Nephron (organoid): ENCODE data around the gene DPF3.
A peak's percentile ranks its signal among the peaks of the same experiment; 100 is the strongest.

Experiments
- H3K27ac Mint-ChIP-seq, 3 experiments: 2 replicates each; pipeline ENCODE4 v1.8.0; 2020; ENCODE audit warnings: mixed read lengths in 3 of 3, mild to moderate bottlenecking in 2 of 3, moderate library complexity in 1 of 3
- H3K27me3 Mint-ChIP-seq: 2 replicates; pipeline ENCODE4 v1.8.0; 2021; ENCODE audit warnings: low read depth, mild to moderate bottlenecking, moderate library complexity, mixed read lengths
- H3K36me3 Mint-ChIP-seq: 2 replicates; pipeline ENCODE4 v1.8.0; 2020; ENCODE audit warnings: low read depth, mixed read lengths
- H3K4me1 Mint-ChIP-seq: 2 replicates; pipeline ENCODE4 v1.8.0; 2020; ENCODE audit warnings: mixed read lengths
- H3K4me3 Mint-ChIP-seq, 3 experiments: 2 replicates each; pipeline ENCODE4 v1.8.0; 2020; ENCODE audit warnings: mild to moderate bottlenecking in 3 of 3, mixed read lengths in 3 of 3, moderate library complexity in 2 of 3
- H3K9me3 Mint-ChIP-seq: 2 replicates; pipeline ENCODE4 v1.8.0; 2020; ENCODE audit warnings: mixed read lengths
- TF ChIP-seq, protein P1 (sequence below), 3 experiments: fragments of 200-600 bp; sonication (generic); IDR thresholded peaks; one replicate each; pipeline ENCODE4 v1.5.0; 2021; ENCODE audit warnings: antibody characterized with exemption in 3 of 3; ENCODE audit not compliant: unreplicated experiment in 3 of 3

The DPF3 gene

DNA sequence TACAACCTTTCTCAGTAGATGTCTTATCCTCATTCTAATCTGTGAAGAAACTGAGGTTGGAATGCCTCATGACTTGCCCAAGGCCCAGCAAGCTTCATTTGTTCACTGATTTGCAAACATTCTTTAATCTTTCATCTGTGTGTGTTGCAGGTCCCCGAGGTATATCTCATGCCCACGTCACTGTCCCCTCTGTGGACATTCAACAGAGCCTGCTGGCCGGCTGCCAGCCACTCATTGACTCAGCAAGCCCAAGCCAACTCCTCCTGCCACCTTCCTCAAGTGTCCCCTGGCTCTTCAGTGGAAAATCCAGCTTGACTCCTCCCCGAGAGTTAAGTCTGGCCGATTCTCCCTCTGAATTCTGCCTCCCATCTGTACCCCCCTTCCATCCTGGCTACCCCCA, 30.4 kb upstream of the DPF3 start:
- Mint-ChIP-seq H3K4me3 (peak overlapping the region in 2 of 3 experiments; percentile 8 to 15), H3K4me1 (no peaks in the 10 kb centered on the region), H3K27ac (no peak overlapping the region), H3K27me3 (peaks cover 11% of the 10 kb centered on the region), H3K9me3 (no peaks in the 10 kb centered on the region), H3K36me3 (no peaks in the 10 kb centered on the region)
- TF ChIP-seq, protein P1, sequence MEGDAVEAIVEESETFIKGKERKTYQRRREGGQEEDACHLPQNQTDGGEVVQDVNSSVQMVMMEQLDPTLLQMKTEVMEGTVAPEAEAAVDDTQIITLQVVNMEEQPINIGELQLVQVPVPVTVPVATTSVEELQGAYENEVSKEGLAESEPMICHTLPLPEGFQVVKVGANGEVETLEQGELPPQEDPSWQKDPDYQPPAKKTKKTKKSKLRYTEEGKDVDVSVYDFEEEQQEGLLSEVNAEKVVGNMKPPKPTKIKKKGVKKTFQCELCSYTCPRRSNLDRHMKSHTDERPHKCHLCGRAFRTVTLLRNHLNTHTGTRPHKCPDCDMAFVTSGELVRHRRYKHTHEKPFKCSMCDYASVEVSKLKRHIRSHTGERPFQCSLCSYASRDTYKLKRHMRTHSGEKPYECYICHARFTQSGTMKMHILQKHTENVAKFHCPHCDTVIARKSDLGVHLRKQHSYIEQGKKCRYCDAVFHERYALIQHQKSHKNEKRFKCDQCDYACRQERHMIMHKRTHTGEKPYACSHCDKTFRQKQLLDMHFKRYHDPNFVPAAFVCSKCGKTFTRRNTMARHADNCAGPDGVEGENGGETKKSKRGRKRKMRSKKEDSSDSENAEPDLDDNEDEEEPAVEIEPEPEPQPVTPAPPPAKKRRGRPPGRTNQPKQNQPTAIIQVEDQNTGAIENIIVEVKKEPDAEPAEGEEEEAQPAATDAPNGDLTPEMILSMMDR (IDR thresholded peaks at IDR 0.05; ENCODE audit: unreplicated experiment in 3 of 3) = no peak

DNA sequence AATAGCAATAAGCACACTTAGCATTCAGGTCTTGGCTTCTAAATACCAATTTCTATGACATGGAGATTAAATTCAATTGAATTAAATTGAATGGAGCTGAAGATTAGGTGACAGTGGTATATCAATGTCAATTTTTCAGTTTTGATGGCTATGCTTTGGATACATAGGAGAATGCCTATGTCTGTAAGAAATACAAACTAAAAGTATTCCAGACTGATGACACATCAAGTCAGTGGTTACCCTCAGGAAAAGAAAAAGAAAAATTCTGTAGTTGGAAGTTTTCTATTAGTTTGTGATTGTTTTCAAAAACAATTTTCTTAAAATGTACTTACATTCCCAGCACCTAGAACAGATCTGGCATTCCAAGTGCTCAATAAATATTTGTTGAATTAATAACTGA, 27.5 kb upstream of the DPF3 start:
- Mint-ChIP-seq H3K9me3 (no peaks in the 10 kb centered on the region), H3K36me3 (no peaks in the 10 kb centered on the region), H3K4me3 (no peak overlapping the region), H3K27me3 (peaks cover 11% of the 10 kb centered on the region), H3K27ac (no peak overlapping the region), H3K4me1 (peaks cover 15% of the 10 kb centered on the region)
- TF ChIP-seq, protein P1 (IDR thresholded peaks at IDR 0.05; ENCODE audit: unreplicated experiment in 3 of 3) = no peak

DNA sequence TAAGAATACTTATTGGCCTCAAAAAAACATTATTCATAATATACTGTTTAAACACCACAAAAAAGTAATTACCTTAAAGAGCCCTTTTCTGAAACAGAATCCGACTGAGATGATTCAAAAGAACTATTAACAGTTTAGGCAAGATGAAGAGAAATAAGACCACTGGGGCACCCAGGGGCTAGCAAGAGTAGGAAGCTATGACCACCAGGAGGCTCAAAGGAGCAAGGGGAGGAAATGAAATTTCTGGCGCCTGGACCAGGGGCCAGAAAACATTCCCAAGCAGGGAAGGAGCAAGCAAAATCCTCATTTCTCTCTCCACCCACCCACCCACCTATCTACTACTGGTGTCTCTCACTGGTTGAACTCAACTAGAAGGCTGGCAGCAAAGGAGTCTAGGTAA, 26.1 kb upstream of the DPF3 start:
- H3K36me3 Mint-ChIP-seq = no peaks in the 10 kb centered on the region
- H3K27me3 Mint-ChIP-seq = peaks cover 4% of the 10 kb centered on the region
- no peak overlapping the region for H3K4me3 Mint-ChIP-seq
- TF ChIP-seq, protein P1 (IDR thresholded peaks at IDR 0.05; ENCODE audit: unreplicated experiment in 3 of 3) = no peak
- no peak overlapping the region for H3K27ac Mint-ChIP-seq
- H3K4me1 Mint-ChIP-seq = peaks cover 15% of the 10 kb centered on the region
- H3K9me3 Mint-ChIP-seq = no peaks in the 10 kb centered on the region

DNA sequence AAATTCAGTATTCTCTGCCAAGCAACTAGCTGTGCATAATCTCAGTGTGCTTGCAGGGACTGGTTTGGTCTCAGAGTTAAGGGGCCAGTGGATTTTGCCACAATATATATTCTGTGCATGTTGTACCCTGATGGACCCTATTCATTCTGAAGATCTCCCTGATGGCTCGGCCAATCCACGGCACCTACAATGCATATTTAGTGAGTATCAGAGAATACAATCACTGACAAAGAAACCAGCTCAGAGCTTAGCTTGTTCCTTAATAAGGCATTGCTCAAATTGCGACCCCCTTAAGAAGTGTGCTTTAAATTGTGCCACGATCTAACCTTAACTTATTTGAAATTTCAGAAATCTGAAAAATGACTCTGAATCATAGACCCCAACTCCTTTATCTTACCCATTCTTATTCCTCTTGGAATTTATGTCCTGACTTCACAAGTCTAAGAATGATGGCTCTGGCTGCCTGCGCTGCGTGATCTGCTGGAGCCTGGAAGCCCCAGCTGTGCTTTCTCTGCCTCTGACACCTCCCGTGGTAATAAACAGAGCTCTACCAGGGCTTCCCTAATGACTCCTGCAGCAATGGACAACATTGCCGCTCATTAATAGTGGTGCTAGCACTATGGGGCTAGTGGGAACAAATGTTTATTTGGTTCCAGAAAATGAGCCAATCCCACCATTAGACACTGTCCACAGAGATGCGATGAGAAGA, 23.3 kb upstream of the DPF3 start:
- Mint-ChIP-seq H3K4me1 (peaks cover 15% of the 10 kb centered on the region), H3K4me3 (peak overlapping the region in 1 of 3 experiments; percentile 0), H3K27ac (peak overlapping the region in 2 of 3 experiments; percentile 19 to 76), H3K36me3 (no peaks in the 10 kb centered on the region), H3K9me3 (no peaks in the 10 kb centered on the region), H3K27me3 (peaks cover 4% of the 10 kb centered on the region)
- TF ChIP-seq, protein P1 (IDR thresholded peaks at IDR 0.05; ENCODE audit: unreplicated experiment in 3 of 3) = no peak

DNA sequence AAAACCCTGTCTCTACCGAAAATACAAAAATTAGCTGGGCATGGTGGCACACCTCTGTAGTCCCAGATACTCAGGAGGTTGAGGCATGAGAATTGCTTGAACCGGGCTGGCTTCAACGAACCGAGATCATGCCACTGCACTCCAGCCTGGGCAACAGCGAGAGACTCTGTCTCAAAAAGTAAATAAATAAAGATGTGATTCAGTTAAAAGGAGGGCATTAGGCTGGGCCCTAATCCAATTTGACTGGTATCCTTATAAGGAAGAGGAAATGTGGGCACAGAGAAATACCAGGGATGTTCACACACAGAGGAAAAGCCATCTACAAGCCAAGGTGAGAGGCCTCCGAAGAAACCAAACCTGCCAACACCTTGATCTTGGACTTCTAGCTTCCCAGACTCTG, 22.3 kb upstream of the DPF3 start:
- Mint-ChIP-seq H3K36me3 (no peaks in the 10 kb centered on the region), H3K27me3 (peaks cover 4% of the 10 kb centered on the region), H3K9me3 (no peaks in the 10 kb centered on the region), H3K4me3 (no peak overlapping the region), H3K27ac (no peak overlapping the region), H3K4me1 (peaks cover 18% of the 10 kb centered on the region)
- TF ChIP-seq, protein P1 (IDR thresholded peaks at IDR 0.05; ENCODE audit: unreplicated experiment in 3 of 3) = no peak

DNA sequence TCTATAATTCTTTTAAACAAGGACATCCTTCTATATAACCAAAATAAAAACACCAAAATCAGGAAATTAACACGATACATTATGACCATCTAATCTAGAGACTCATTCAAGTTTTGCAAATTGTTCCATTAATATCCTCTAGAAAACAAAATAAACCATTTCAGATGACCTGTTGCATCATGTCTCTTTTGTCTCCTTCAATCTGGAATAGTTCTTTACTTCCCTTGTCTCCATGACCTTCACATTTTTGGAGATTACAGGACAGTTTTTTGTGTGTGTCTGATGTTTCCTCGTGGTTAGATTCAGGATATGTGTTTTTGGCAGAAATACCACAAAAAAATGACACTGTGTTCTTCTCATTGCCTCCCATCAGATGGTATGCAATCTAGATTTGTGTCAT, 19.9 kb upstream of the DPF3 start:
- Mint-ChIP-seq H3K27ac (no peak overlapping the region), H3K27me3 (no peaks in the 10 kb centered on the region), H3K36me3 (no peaks in the 10 kb centered on the region), H3K4me1 (peaks cover 25% of the 10 kb centered on the region), H3K4me3 (no peak overlapping the region), H3K9me3 (no peaks in the 10 kb centered on the region)
- TF ChIP-seq, protein P1 (IDR thresholded peaks at IDR 0.05; ENCODE audit: unreplicated experiment in 3 of 3) = no peak
